ENCODE results near the gene ZNF770.
A peak's percentile ranks its signal among the peaks of the same experiment; 100 is the strongest.
"Not testable (repeated sequence)": the region's sequence is repeated elsewhere in the genome, so short reads cannot be mapped to it uniquely, and the experiment has no call there.

Gene ZNF770

DNA sequence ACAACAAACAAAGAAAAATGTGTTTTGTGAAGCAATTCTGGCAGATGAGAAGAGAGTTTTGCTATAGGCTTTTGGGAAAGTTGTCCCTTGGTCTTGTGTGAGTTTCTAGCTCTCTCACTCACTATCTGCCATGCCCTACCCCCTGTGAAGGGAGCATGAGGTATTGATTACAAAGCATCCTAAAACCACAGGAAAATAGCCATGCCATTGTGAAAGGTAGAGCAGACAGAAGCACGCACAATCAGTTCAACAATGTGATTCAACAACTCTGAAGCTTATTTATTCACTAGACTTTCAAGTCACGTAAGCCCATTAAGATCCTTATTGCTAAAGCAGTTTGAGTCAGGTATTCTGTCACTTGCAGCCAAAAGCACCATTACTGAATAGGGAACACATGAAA lies 12.0 kb downstream of the ZNF770 start:
- no peak for DNase-seq

DNA sequence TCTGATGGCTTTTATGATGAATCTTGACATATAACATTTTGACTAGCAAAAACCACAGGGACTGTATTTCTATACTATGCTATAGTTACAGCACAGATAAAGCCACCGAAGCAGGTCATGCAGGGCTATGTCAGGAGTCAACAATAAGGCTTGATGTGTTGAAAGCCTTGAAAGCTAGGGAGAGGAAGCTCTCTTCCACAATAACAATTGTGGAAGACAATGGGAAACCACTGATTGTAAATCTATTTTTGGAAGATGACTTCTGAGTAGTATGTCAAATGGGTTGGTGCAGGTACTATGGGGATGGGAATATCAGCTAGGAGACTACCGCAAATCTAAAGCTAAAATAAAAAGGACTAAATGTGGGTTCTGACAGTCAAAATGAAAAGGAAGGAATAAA lies 14.6 kb downstream of the ZNF770 start:
- no peak for DNase-seq

DNA sequence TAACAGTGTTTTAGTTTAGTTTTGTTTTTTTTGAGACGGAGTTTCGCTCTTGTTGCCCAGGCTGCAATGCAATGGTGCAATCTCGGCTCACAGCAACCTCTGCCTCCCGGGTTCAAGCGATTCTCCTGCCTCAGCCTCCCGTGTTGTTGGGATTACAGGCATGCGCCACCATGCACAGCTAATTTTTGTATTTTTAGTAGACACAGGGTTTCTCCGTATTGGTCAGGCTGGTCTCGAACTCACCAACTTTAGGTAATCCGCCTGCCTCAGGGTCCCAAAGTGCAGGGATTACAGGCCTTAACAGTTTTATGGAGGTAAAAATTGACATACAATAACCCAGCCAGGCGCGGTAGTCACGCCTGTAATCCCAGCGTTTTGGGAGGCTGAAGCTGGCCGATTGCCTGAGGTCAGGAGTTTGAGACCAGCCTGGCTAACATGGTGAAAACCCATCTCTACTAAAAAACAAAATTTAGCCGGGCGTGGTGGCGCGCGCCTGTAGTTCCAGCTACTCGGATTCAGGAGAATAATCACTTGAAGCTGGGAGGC lies 17.9 kb downstream of the ZNF770 start:
- DNase-seq = not testable (repeated sequence)

- peak; percentile 92 for DNase-seq
Observed at GRCh38 chr15:34969340-34970097, 18.6 kb downstream of the ZNF770 start, which contains the start of gene AQR. Gene AQR, minus strand, starts transcription at chr15:34969742. Its CDS starts 129 bp downstream, at chr15:34969613.

DNA sequence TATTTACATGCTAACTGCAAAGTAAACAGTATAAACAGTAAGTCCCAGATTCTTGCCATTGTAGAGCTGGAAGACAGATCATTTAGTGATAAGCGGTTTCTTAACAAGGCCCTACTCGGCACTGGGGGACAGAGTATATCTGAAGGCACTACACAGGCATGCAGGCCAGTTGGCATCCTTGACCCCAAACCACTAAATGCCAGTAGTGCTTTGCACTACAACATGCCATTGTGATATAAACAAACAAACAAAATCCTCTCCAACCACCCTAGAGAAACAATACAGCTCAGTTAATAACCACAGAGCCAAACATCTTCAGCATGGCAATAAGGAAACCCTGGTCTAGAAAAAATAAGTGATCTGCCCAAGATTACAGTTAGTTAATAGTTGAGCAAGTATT lies 23.8 kb downstream of the ZNF770 start:
- no peak for DNase-seq

GRCh38 chr15:34953851-34954250 lies 34.2 kb downstream of the ZNF770 start:
- no peak for DNase-seq

DNA sequence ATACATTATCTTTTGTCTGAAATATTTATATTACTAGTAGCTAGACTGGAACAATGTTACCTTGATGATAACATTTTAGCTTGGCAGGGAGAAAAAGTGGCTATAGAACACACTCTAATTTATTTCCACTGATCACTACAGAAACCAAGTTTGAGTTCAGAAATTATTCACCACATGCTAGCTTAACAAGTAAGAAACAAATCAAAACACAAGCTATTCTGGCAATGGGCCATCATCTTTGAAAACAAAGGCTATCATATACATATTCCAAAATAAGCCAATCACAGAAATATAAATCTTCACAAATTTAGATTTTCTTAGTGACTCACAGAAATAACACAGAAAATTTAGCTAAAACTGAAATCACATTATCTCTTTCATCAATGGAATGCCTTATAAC lies 35.6 kb downstream of the ZNF770 start:
- DNase-seq = no peak

- no peak for DNase-seq
Observed at GRCh38 chr15:34951993-34952392, 36.1 kb downstream of the ZNF770 start.

DNA sequence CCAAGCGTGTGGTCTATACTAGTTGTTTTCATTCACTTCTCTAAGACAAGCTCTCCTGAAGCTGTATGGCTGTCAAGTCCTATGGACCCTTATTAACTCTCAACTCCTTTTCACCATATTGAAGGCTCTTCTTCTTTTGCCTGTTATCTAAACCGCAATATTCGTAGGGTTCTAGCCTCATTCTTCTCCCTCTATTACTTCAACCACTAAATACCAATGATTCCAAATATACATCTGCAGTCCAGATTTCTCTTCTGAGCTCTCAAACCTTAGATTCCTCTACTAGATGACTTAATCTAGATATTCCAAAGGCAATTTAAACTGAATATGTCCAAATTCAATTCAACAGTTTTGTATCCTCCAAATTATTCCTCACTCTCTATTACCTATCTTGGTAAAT lies 43.2 kb downstream of the ZNF770 start:
- no peak for DNase-seq

- no peak for DNase-seq
Observed at GRCh38 chr15:34943711-34944110, 44.4 kb downstream of the ZNF770 start.

- DNase-seq = not testable (repeated sequence)
Observed at GRCh38 chr15:34943264-34943663, 44.8 kb downstream of the ZNF770 start.

DNA sequence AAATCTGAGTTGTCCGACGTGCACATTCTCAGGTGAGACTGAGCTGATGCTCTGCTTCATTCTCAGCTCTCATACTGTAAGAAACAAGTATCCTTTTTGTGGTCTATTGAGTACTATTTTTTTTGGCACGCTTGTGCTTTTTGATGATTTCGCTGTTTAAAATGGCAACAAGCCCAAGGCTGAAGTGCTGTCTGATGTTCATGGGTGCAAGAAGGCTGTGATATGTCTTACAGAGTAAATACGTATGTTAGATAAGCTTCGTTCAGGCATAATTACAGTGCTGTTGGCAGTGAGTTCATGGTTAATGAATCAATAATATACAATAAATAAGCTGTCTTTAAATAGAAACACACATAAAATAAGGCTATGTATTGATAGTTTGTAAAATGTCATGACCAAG lies 45.7 kb downstream of the ZNF770 start:
- no peak for DNase-seq

DNA sequence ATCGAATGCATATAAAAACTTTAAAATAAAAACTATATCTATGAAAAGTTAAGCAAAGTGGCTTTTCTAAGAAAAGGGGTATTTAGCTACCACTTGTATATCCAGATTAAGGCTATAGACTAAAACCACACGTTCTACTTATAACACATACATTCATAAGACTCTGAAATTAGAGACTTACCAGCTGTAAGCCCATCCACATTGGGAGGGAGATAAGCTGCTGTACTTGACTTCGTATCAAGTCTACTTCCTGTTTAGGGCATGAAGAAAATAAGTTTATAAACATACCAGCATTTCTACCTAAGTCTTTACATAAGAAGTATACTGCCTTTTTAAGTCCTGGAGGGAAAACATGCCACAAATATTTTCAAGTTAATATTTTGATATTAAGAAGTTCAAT lies 46.3 kb downstream of the ZNF770 start:
- no peak for DNase-seq

GRCh38 chr15:34941185-34941698 lies 46.8 kb downstream of the ZNF770 start:
- DNase-seq = no peak

DNA sequence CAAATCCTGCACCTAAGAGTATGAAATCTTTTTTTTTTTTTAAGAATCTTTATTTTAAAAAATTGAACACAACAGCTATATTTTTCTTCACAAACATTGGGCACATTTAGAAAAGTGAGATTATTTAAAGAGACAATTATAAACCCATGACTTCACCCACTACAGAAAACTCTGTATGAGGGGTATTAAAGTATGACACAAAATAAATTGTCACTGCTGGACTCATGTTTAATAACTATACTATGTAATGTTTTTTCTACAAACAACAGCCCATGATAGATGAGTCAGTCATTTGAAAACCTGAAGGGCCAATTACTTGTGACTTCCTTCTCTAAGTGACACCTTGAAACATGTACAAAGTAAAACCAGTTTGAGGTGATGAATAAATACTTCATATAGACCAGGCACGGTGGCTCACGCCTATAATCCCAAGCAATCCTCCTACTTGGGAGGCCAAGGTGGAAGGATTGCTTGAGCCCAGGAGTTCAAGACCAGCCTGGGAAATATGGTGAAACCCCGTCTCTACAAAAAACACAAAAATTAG lies 54.6 kb downstream of the ZNF770 start:
- DNase-seq = no peak

GRCh38 chr15:34928349-34928748 lies 59.7 kb downstream of the ZNF770 start:
- DNase-seq = not testable (repeated sequence)
